GM21367 (cell line): Measurements from ENCODE around the gene KRABD2.
"Not testable (repeated sequence)": the region's sequence is repeated elsewhere in the genome, so short reads cannot be mapped to it uniquely, and the experiment has no call there.

Experiments used
- ATAC-seq: cut with Tn5 transposase; IDR thresholded peaks from one replicate; pipeline ENCODE4 v1.9.1; 2021; ENCODE audit not compliant: unreplicated experiment

KRABD2 gene

DNA sequence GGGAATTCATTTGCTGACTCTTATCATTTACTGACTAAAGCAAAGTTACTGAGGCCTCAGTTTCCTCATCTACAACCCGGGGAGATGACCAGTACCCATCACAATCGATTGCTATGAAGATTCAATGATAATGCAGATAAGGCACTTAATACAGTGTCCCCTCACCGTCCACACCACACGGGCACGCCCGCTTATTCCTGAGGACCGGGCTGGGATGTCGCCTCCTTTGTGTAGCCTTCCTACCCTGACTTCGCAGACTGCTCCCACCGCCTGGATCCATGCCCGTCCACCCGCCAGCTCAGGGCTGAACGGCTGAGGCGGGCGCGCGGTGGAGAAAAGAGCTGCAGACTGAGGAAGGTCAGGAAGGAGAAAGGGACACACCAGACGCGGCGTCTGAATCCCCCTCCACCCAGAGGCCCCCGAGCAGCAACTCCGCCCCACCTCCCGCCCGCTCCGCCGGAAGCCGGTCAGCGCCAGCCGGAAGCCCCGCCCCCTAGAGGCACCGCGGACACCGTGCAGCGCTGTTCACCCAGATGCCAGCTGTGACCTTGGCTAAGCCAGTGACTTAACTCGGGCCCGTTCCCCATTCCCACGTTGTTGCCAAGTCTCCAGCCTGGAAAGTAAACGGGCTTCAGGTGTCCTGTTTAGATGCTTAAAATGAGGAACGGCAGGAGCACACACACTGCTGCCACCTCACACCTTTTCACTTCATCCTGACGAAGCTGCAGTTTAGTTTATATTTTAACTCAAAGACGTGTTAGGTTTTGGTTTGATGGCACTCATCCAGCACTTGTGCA is at the start of gene KRABD2:
TSS of gene KRABD2 (minus strand) at position 434 of the 797 bp plus-strand sequence.
- peak; percentile 79 for ATAC-seq

DNA sequence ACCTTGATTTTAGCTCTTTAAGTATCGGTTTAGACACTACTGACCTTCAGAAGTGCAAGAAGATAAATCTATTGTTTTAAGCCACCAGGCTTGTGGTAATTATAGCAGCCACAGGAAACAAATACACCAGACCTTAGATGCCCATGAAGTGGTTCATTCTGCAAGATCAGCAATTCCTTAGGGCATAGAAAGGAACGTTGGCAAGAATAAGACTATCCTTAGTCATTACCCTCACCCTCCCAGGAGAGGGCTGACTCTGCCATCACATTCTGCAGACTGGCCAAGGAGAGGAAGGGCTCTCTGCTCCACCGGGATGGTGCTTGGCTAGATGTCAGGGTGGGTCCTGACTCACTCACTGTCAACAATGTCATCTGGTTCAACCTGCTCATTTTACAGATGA is 45.1 kb upstream of the KRABD2 start:
- no peak for ATAC-seq

DNA sequence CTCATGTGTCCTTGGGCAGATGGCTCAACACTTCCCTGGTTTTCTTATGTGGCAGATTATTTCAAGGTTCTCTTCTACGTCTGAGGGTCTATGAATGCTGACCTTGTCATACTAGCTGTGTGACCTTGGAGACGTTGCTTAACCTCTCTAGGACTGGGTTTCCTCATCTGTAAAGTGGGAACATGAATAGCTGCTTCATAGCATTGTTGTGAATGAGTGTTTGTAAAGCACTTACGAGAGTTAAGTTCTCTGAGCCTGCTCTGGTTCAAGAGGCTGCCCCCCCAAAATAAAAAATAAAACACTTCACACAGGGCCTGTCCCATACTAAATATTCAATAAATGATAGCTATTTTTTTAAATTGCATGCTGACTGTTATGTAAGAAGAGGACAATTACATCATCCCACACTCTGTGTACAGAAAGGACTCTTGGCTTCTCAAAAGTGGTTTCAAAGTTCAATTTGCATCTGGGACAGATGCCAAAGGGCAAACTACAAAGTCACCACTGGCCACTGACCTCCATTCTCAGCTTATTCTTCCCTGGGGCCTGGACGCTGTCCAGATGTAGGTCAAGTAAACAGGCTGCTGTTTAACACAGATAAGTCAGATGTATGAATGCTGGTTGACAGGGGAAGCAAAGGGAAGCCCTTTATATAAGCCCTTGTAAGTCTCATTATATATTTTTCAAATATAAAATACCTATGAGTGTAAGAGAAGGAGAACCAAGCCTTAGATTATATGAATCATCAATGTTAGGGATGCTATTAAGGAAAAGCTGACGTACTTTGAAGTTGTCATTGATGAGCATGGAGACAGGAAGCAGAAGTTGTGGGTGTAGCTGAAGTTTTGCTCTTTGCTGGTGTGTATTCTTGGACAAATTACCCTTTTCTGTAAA is 43.8 kb upstream of the KRABD2 start:
- no peak for ATAC-seq

DNA sequence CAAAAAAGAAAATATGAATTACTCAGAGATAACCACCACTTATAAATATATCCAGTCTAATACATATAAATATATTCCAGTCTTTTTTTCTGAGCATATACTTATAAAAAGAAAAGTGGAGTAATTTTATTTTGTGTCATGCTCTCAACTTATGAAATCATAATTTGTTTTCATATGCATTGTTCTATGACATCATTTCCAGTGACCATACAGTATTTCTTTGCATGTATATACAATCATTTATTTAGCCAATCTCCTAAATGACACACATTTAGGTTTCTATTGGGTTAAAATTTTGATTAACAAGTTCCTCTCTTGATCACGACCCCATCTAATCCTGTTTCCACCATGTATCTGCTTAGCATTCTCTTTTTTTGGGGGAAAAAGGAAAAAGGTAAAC is 42.8 kb upstream of the KRABD2 start:
- no peak for ATAC-seq

DNA sequence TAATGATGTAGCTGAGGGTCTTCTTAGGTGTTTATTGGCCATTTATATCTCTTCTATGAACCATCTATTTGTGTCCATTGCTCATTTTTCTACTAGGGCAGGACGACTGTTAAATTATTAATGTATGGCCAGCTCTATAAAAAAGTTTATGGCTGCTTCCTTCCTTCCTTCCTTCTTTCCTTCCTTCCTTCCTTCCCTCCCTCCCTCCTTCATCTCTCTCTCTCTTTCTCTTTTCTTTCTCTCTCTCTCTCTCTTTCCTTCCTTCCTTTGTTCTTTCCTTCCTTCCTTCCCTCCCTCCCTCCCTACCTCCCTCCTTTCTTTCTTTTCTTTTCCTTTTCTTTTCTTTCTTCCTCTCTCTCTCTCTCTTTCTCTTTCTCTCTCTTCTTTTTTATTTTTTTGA is 42.0 kb upstream of the KRABD2 start:
- ATAC-seq = no peak

DNA sequence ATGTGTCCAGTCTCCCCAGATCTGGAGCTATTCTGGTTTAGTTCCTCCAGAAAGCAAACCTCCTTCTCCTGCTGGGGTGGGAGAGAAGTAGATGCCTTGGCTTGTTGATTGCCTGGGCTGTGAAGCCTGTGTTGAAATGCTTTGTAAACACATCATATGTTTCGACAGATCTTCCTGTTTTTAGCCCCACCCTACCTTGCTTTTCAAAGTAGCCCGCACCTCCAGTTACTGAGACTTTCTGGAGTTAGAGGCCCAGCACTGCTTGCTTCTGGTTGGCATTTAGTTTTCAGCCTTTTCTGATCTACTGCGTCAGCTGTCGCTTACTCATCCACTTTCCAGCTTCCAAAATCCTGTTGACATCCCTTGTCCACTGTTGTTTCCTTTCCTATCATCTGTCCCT is 41.3 kb upstream of the KRABD2 start:
- no peak for ATAC-seq

DNA sequence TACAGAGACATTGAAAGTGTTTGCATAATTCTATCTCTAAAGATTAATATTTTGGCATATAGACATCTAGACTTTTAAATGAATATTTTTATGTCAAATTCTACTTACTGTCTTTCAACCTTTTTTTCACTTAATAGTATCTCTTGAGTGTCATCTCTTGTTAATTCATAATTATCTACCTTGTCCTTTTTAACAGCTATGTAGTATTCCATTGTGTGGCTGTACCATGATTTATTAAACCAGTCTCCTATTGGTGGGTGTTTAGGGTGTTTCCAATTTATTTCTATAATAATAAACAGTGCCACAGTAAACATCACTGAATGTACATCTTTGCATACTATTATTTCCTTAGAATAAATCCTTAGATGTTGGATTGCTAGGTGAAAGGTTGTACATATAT is 37.4 kb upstream of the KRABD2 start:
- no peak for ATAC-seq

DNA sequence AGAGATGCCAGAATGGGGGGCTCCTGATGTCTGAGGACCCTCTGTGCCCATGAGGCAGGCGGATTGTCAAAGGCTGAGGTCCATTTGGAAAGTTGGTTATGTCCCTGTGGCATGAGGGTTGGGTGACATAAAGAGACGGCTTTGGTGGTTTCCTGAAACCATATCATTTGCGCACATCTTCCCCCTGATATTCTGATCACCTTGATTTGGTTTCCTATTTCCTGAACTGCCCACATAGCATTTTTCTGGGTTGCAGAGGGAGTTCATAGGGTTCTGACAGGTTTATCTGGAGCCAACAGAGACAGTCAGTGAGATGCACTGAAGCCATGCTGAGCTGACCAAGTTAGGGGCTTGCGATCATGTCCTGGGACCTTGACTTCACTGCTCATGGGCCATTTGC is 36.8 kb upstream of the KRABD2 start:
- no peak for ATAC-seq

DNA sequence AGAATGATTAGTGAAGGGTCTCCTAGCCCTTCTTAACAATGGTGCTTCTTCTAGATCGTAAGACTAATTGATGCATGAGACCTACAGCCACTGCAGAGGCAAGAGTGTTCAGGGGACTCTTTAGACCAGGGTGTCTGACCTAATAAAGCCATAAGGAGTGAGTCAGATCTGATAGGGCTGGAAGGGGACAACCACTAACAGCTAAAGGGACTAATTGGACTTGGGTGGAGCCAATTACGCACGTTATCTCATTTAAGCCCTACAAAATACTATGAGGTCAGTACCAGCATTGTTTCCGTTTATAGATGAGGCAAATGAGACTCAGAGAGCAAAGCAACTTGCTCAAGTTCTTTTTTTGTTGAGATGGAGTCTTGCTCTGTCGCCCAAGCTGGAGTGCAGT is 35.6 kb upstream of the KRABD2 start:
- ATAC-seq = no peak

DNA sequence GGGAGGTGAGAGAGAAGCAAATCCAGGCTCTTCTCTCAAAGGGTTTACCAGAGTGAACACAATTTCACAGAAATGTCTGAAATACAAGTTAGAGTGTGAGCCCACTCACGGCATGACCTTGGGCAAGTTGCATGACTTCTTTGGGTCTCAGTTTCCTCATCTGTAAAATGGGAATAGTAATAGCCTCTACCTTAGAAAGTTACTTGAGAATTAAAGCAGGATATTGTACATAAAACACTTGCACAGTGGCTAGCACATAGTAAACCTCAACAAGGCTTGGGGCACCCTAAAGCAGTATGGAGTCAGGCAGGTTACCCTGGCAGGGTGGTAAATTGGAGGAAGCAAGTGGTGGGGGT is 34.4 kb upstream of the KRABD2 start:
- ATAC-seq = no peak

DNA sequence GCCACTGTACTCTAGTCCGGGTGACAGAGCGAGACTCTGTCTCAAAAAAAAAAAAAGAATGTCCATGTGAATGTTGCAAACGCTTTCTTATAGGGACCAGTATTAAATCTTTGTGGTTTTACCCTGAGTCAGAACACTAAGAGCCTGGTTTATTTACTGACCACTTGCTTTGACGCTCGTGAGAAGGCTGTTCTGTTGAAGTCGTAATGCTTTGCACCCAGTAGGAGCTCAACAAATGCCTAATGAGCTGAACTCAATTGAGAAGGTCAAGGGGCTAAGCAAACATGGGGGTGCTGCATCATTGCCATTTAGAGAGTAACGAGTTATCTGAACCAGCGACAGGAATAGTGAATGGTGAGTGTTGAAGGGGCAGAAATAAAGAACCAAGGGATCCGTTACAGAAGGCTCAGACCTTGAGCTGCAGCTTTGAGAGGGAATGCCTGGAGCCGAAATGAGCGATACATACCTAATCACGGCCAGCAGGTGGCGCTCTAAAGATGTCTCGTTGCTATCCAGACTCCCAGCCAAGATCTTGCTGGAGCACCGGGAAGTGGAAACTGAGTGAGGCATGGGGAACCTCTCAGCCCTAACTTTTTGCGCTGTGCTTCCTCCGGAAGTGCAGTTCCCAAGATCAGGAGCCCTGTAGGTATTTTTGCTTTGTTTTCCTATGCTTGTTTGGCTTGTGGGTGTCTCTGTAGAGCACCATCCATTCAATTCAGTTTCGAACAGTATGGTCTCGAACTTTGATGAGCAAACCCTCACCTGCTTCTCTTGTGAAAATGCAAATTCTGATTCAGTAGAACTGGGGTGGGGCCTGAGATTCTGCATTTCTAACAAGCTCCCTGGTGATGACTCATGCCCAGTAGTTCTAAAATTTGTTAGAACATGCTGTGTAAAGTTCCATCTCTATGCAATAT is 33.7 kb upstream of the KRABD2 start:
- ATAC-seq = no peak

DNA sequence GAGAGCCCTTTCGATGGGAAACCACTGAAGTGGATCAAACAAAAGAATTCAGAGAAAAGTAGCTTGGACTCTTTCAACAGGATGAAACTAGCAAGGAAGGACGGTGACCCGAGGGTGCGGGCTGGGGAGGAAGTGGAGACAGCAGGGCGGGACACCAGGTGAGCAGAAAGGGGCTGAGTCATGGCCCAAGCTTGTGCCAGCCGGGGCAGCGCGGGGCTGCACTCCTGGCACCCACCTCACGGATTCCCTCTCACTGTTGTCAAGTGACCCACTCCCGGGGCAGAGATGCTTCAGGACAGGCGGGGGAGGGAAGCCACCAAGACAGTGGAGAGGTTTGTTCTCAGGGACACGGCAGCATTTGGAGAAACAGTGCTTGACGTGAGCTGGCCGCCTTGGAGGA is 31.9 kb upstream of the KRABD2 start:
- ATAC-seq = no peak

DNA sequence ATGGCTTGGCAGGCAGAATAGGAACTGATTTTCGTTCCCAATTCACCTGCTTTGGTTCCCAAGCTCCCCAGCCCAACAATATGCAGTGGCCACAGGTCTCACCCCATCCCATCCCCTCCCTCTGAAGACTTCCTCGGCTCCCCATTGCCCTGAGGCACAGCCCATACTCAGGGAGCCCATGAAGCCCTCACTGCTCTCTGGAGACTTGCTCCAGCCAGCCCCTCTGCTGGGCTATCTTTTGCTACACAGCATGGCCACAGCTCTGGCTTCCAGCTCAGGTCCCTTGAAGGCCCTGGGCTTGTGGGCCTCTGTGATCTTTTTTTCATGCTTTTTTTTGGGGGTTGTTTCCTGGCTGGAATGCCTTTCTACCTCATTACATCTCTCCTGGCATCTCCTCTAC is 29.7 kb upstream of the KRABD2 start:
- ATAC-seq = no peak

DNA sequence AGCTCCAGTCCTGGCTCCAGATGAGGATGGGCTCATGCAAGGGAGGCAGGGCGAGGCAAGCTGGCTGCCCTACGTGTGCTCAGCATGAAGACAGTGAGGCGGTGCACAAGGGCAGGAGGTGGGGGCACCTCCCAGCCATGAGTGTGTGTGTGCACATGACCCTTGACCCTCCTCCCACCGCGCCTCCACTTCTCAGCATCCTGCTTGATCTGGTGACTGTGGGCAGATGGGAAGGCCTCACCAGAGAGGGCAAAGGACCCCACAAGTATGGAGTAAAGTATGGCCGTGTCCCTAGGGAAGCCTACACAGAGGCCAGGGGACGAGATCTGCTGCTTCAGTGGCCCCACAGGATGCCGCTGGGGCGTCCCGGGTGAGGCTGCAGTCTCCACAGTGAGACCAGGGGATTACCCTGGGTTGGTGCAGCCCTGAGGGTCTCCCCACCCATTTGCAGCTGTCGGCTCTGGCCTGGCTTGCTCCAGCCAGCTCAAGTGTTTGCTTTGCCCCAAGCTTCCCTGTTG is 29.1 kb upstream of the KRABD2 start:
- ATAC-seq = no peak

DNA sequence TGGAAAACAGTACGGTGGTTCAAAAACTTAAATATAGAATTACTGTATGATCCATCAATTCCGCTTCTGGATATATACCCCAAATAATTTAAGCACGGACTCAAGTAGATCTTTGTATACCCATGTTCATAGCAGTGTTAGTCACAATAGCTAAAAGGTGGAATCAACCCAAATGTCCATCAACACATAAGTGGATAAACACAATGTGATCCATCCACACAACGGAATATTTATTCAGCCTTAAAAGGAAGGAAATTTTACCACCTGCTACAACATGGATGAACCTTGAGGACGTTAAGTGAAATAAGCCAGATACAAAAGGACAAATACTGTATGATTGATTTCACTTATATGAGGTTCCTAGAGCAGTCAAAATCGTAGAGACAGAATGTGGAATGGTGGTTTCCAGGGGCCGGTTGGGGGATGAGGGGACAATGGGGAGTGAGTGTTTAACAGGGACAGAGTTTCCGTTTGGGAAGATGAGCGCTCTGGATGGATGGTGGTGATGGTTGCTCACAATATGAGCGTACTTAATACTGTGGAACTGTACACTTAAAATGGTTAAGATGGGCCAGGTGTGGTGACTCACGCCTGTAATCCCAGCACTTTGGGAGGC is 26.5 kb upstream of the KRABD2 start:
- ATAC-seq = no peak

DNA sequence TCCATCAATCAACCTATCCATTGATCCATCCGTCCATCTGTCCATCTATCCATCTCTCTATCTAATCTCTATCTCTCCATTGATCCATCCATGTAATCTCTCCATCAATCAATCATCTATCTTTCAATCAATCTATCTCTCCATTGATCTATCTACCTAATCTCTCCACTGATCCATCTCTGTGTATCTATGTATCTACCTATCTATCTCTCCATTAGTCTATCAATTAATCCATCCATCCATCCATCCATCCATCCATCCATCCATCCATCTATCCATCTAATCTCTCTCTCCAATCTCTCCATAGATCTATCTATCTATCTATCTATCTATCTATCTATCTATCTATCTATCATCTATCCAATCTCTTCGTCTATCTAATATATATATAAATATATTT is 24.6 kb upstream of the KRABD2 start:
- no peak for ATAC-seq

DNA sequence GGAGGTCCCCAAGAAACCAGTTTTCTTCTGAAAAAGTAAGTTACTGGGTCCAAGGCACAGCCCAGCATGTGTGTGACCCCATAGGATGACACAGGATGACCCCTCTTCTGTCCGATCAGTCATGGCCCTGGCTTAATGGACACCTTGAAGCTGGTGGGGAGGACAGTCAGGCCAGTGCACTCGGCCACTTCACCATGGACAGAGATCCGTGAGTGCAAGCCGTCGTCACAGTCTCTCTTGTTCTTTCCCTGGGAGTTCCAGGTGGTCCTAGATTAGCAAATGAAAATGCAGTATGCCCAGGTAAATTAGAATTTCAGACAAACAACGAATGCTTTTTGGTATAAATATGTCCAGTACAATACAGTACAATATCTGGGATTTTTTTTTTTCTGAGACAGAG is 22.5 kb upstream of the KRABD2 start:
- ATAC-seq = no peak

DNA sequence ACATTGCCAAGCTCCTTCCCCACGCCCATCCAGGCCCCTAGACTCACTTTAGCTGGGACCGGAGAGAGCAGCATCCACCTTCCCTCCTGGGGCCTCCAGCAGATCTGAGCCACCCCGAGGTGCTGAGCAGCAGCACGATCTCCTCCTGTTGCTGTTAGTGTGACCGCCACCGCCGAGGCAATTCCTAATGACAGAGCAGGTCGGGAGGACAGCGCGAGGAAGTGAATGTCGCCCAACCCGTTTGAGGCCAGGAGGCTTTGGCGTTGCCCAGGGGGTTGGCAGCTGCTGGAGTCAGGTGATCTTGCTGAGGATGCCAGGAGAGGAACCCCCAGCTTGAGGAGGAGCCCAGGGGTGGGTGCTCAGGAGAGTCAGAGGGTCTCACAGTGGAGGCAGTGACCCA is 21.1 kb upstream of the KRABD2 start, which contains the start of gene RNF222:
TSS of gene RNF222 (minus strand) at position 192 of the 400 bp plus-strand sequence. CDS start 4,366 bp downstream, outside the sequence.
- ATAC-seq = no peak

DNA sequence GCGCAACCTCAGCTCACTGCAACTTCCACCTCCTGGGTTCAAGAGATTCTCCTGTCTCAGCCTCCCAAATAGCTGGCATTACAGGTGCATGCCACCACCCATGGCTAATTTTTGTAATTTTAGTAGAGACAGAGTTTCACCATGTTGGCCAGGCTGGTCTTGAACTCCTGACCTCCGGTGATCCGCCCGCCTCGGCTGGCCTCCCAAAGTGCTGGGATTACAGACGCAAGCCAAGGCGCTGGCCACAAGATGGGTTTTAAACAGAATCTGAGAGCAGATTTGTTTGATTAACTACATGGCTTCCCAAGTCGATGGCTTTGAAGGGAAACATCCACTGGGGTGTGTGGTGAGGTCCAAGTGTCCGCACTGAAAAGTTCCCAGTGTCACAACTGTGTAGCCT is 18.0 kb upstream of the KRABD2 start:
- ATAC-seq = not testable (repeated sequence)

DNA sequence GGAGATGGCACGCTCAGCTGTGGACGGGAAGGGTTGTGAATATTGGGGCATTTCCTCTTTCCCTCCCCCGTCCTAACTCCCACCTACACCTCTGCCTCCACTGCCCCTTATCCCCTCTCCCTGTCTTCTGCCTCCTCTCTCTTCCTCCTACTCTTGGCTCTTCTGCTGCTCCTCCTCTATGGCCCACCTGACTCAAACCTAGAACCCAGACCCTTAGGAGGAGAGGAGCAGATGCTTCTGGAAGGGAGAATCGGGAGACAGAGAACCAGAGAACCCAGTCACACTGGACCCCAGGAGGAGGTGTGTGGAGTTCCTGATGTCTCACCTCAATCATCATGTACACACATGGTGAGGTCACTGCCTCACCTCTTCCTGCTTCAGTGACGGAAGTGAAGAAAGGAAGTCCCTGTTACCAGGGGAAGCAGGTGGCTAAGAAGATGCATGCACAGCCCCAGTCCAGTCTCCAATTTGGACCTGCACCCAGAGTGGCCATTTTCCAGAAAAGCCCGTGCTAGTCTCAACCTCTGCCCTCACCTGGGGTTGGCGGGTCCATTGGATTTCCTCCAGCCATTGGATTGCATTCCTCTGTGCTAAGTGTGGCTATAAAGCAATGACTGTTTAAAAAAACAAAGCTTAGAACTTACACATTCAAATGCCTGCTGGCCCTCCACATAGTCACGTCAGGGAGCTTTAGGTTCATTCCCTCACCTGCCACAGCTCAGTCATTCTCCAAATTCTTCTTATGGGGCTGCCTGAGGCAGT is 17.1 kb upstream of the KRABD2 start:
- ATAC-seq = no peak
